ENCODE measurements around the gene NCOA1.
"Not testable (repeated sequence)": the region's sequence is repeated elsewhere in the genome, so short reads cannot be mapped to it uniquely, and the experiment has no call there.

The NCOA1 gene

GRCh38 chr2:24586955-24587354 lies 95.9 kb downstream of the NCOA1 start:
- no peak for DNase-seq (ENCODE audit: low read depth)
- TF ChIP-seq CTCF (IDR thresholded peaks at IDR 0.05; ENCODE audit: low read length, missing control alignments) = no peak
- H3K4me3 ChIP-seq (replicated peaks; ENCODE audit: low read depth, low read length) = no peak overlapping the region

- no peak for DNase-seq (ENCODE audit: low read depth)
- TF ChIP-seq CTCF (IDR thresholded peaks at IDR 0.05; ENCODE audit: low read length, missing control alignments) = no peak
- no peak overlapping the region for H3K4me3 ChIP-seq (replicated peaks; ENCODE audit: low read depth, low read length)
Measured at GRCh38 chr2:24588294-24588693, 97.2 kb downstream of the NCOA1 start.

- no peak for DNase-seq (ENCODE audit: low read depth)
- no peak overlapping the region for H3K4me3 ChIP-seq (replicated peaks; ENCODE audit: low read depth, low read length)
- TF ChIP-seq CTCF (IDR thresholded peaks at IDR 0.05; ENCODE audit: low read length, missing control alignments) = no peak
Measured at GRCh38 chr2:24592441-24593100, 101.5 kb downstream of the NCOA1 start.

- TF ChIP-seq CTCF (IDR thresholded peaks at IDR 0.05; ENCODE audit: low read length, missing control alignments) = no peak
- DNase-seq (ENCODE audit: low read depth) = no peak
- H3K4me3 ChIP-seq (replicated peaks; ENCODE audit: low read depth, low read length) = no peak overlapping the region
Measured at GRCh38 chr2:24594283-24594682, 103.2 kb downstream of the NCOA1 start.

GRCh38 chr2:24597181-24597870 lies 106.3 kb downstream of the NCOA1 start:
- no peak overlapping the region for H3K4me3 ChIP-seq (replicated peaks; ENCODE audit: low read depth, low read length)
- no peak for DNase-seq (ENCODE audit: low read depth)
- TF ChIP-seq CTCF (IDR thresholded peaks at IDR 0.05; ENCODE audit: low read length, missing control alignments) = no peak

- not testable (repeated sequence) for DNase-seq (ENCODE audit: low read depth)
Measured at GRCh38 chr2:24600140-24600539, 109.1 kb downstream of the NCOA1 start.

GRCh38 chr2:24611631-24612030 lies 120.6 kb downstream of the NCOA1 start:
- no peak overlapping the region for H3K4me3 ChIP-seq (replicated peaks; ENCODE audit: low read depth, low read length)
- DNase-seq (ENCODE audit: low read depth) = no peak
- no peak for TF ChIP-seq CTCF (IDR thresholded peaks at IDR 0.05; ENCODE audit: low read length, missing control alignments)

More at GRCh38 chr2:24600140-24600539, 109.1 kb downstream of the NCOA1 start:
- H3K4me3 ChIP-seq (replicated peaks; ENCODE audit: low read depth, low read length) = not testable (repeated sequence)
